G401 (cell line): Measurements from ENCODE around the gene SNTA1. TPM values are rescaled to one million over a fixed set of nuclear protein-coding genes. Genes with fewer than 3 reads are reported as not detected.

ENCODE experiments used
- total RNA-seq: library from RNA; depleted of rRNA; stranded (reverse); fragments of >200 nt; shearing (Covaris generic); gene quantifications from 2 replicates; pipeline ENCODE4 v1.2.3, GENCODE V29; 2014; rRNA removed

Gene SNTA1
- total RNA-seq, 1 experiment from 2014 or later: 42.6 TPM

Other genes starting within 250 kb of the SNTA1 start
- not detected in 2 replicates for gene BPIFA3, start 226.4 kb downstream of the SNTA1 start, total RNA-seq
- gene BPIFA1, start 207.8 kb downstream of the SNTA1 start, total RNA-seq: not detected in 2 replicates
- gene BPIFB1, start 160.5 kb downstream of the SNTA1 start, total RNA-seq: not detected in 2 replicates
- gene CDK5RAP1, start 42.2 kb downstream of the SNTA1 start, total RNA-seq: 41.6 and 65.5 TPM in 2 replicates
- 7.8 and 22.3 TPM in 2 replicates for gene CBFA2T2, start 46.3 kb upstream of the SNTA1 start, total RNA-seq
- 0.20 TPM in 1 of 2 replicates, not detected in the other for gene C20orf144, start 218.6 kb upstream of the SNTA1 start, total RNA-seq
- not detected in 2 replicates for gene ACTL10, start 223.2 kb upstream of the SNTA1 start, total RNA-seq
- gene NECAB3, start 230.7 kb upstream of the SNTA1 start, total RNA-seq: 69.9 and 72.1 TPM in 2 replicates
- gene E2F1, start 242.6 kb upstream of the SNTA1 start, total RNA-seq: 44.1 and 44.2 TPM in 2 replicates